Stimulated activated CD4-positive, alpha-beta T cell treated with anti-CD3 and anti-CD28 coated beads, TNF-alpha, amount 100 ng/mL, for 48 hours (primary cell): ENCODE measurements around the gene CPNE4.
"Not testable (repeated sequence)": the region's sequence is repeated elsewhere in the genome, so short reads cannot be mapped to it uniquely, and the experiment has no call there.

Source experiments
- DNase-seq, 3 donors: peaks; one replicate each; pipeline ENCODE4 v3.0.0-alpha.2; 2020; ENCODE audit warnings: low read depth in 3 of 3

Gene CPNE4

DNA sequence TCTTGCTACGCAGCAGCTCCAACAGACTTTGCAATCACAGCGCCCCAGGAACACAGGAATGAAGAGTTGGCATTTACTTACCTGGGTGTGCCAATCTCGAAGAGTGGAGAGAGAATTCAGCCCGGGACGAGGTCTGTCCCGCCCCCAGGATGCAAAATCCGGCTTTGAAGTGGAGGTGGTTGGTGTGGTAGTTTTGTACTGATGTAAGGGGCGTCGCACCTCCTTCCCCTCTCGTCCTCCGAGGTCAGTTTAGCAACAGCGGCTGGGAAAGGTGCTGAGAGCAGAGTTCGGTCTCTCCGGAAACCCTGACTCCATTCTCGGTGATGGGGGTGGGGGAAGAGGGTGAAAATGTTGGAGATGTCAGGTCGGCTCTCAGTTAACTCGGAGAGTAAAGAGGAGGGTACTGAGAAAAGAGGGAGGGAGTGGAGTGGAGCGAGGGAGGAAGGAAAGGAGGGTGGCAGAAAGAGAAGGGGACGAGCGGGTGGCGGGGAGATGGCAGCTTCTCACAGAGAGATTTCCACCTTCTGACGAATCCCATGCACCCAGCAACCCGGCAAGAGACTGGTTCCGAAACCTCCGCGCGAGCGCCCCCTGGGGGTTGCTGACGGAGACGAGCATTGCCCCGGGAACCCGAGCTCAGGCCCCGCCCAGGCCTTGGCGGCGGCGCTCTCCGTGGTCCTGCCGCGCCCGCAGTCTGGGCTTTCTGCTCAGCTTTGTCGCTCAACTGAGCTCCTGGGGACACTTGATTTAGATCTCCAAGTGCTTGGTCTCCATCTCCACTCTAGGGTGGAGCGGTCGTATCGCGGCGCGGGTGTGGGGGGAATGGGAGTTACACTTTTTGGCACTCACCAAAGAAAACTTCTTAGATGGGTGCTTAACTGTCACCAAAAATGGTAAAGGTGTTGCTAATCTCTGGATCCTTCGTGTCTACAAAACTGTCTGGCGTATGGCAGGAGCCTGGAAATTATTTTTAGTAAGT lies at the start of gene CPNE4:
TSS of gene CPNE4 (minus strand) at position 529 of the 979 bp plus-strand sequence.
- peak; percentile 69 to 75 (median 70) for DNase-seq

DNA sequence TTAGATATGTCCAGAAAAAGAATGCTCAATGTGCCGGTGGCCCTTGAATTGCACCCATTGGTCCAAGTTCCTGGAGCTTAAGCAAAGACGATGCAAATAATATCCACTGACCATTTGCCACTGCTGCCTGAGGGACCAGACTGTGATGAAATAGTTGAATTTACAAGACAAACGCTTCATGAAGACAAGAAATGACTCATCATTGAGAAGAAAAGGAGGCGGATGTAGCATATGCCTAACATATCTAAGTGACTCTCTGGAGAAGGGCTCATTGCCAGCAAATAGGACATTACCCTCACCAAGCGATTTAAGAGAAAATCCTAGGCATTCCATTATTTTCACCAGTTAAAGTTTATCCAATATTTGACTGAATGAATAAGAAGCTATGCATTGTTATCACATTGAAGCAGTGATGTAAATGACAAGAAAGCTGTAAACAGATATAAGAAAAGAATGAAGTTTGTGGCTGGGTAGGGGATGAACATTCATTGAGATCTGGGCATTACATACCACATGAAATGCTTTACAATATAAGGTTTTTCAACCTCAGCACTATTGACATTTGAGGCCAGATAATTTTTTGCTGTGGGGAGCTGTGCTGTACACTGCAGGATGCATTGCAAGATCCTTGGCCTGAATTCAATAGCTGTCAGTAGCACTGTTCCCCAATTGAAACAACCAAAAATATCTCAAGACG lies 48.9 kb upstream of the CPNE4 start:
- DNase-seq = no peak

DNA sequence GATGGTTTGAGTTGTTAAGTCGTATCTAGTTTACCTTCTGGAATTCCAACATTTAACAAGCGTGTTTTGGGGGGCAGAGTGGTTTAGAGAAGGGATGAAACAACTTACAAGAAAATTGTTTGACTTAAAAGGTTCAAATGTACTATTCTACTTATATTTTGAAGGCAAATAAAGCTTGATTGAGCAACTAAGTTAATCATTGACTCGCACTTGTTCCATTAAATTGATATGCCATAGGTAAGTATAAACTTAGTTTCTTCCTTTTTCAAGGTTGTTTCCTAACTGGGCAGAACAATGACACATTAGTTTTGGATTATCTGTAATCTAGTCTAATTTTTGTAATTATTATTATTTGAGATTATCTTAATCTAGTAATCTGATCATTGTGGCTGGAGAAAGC lies 48.3 kb upstream of the CPNE4 start:
- DNase-seq = no peak

DNA sequence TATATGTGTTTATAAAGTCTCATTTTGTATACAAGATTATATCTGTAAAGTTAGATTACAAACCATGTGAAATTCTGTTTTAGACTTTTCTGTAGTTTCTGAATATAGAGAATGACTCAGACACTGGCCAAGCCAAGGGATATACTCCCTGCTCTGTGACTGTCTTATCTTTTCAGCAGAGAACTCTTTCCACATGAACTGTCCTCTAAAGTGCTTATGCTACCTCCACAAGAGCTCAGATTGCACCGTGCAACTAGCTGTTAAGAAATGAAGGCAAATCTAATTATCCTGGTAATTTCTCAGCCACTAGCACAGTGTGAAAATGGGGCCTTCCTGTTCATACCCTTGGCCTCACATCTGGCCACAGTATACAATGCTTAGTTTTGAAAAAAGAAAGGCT lies 44.3 kb upstream of the CPNE4 start:
- DNase-seq = no peak

DNA sequence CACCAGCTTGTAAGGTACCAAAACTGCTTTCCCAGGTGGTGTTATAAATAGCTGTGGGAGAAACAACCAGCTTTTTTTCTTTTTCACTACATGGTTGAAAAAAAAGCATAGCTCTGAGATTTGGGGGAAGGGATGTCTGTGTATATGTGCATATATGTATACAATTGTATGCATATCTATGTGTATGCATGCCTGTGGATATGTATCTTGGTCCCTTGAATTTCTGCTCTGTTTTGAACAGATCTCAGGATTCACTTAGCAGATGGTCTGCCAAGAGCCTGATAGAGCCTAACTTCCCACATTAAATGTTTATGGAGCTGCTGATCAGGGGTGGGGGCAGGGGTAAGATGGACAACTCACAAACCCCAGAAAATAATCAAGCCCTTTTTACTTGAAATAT lies 39.0 kb upstream of the CPNE4 start:
- no peak for DNase-seq

DNA sequence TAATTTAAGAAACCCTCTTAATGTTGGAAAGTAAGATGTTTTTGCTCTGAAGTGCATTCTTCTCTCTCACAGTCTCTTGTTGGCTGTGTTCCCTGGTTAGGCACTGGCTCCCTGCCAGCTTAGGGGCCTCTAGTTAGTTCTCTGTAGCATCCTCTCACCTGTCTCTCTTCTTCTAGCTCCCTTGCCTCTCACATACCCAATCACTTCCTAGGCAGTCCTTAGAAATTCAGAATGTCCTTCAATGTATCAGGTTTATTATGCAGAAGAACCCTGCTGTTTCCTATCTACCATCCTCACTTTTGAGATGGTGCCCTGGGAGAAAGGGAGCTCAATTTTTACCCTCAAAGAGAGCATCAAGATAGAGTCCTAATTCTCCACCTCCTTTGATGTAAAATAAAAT lies 36.2 kb upstream of the CPNE4 start:
- DNase-seq = no peak

DNA sequence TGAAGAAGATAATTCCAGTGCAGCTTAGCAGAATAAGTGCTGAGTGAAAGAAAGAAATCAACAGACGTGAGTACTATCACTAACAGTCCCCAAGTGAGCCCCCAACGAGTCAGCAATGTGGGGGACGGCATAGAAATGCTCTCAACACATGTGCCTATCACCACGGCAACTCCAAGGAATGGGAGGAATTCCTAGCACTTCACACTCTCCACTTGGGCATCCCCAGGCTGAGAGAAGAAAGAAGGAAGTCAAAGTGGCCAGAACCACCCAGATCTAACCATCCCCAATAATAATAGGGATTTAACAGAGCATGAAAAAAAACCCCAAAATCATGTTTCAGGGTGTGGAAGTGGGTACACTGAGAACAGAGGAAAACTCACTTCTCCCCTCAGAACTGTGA lies 29.3 kb upstream of the CPNE4 start:
- DNase-seq = no peak

DNA sequence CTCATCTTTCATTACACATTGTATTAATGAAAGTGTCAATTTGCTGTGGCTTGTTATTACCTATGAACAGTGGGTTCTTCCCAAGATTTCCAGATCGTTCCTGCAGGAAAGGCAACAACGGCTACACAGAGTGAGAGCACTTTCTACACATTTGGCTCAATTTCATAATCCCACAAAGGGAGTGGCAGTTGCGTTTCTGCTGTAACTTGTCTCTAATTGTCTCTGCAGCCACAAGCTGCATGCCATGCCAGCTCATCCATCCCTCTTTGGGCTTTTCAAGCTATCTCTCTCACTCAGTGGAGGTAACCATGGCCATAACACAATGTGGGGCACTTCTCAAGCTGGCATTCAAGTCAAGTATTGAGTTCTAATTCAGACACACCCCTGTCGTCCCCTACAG lies 27.7 kb upstream of the CPNE4 start:
- no peak for DNase-seq

DNA sequence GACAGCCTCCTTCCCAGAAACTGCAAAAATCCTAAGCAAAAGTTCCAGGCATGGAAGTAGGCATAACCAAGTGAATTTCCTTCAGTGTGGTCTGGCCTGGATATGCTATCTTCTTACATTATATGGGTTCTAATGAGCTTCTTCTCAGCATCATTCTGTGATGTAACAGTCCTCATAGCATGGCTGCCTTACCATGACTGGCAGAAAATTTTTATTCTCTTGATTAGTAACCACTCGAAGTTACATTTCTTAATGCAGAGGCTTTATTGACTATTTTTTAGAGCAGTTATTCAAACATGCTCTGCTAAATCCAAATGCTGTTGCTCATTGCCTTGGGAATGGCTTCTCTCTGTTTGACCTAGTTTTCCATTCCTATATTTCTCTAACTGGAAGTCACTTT lies 21.1 kb upstream of the CPNE4 start:
- no peak for DNase-seq

DNA sequence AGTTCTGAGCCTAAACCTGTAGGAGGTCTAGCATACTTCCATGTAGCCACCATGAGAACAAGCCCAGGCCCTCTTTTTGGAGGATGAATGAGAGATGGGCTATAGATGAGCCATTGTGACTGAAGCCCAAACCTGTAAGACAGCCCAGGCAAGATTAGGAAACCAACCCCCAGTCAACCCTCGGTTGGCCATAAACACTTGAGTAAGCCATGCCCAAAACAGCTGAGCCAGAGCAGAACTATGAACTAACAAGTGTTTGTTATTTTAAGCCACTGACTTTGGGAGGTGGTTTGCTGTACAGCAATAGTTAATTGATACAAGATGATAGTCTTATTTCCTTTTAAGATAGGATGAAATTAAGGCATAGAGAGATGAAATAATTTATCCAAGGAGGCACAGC lies 12.4 kb upstream of the CPNE4 start:
- DNase-seq = no peak

DNA sequence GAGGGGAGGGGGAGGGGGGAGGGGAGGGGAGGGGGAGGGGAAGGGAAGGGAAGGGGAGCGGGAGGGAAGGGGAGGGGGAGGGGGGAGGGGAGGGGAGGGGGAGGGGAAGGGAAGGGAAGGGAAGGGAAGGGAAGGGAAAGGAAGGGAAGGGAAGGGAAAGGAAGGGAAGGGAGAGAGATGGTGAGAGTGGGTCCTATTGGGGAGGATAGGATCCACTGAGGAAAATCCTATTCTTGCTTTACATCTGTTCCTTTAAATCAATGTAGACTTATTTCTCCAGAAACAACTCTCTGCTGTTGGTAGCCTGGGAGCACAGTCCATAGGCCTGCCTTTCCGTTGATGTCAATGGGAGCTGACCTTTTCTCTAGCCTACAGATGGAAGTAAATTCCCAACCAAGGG lies 10.1 kb upstream of the CPNE4 start:
- DNase-seq = not testable (repeated sequence)

DNA sequence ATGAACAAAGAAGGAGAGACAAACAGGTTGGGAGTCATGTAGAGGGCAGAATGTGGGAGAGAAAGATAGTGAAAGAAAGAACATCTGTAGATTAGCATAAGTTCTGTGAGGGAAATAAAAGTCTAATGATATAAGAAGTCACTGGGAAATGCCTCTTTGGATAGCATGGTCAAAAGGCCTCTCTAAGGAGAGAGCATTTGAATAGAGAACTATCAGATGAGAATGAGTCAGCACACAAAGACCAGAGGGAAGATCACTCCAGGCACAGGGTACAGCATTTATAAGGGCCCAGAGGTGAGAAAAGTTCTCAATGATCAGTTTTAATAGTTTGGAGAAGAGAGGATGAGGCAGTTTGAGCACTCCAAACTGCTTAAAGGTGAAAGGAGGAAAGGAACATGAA lies 7.9 kb upstream of the CPNE4 start:
- no peak for DNase-seq

DNA sequence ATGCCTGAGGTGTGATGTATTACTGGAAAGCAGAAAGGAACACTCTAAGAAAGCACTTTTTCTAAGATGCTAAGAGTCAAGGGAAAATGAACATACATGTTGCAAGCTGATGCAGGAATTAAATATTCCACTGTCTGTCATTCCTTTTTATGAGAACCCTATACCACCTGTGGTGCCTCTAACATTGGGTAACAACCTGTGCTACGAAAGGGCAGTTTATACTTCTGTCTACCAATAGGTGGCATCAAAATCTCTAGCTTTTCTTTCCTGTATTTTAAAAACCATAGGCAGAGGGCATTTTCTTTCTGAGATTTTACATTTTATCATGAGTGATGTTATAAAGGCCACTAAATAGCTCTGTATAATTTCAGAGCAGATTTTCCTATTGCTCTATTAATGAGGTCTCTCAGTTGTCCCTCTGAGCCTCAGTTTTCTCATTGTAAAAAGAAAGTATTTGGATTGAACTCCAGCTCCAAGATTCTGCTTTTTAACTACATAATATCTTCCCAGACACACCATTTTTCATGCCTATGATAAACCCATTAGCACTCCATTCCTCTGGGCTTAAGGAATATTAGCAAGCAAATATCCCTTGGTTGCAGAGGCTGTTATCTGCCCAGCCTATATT lies 3.5 kb upstream of the CPNE4 start:
- no peak for DNase-seq

DNA sequence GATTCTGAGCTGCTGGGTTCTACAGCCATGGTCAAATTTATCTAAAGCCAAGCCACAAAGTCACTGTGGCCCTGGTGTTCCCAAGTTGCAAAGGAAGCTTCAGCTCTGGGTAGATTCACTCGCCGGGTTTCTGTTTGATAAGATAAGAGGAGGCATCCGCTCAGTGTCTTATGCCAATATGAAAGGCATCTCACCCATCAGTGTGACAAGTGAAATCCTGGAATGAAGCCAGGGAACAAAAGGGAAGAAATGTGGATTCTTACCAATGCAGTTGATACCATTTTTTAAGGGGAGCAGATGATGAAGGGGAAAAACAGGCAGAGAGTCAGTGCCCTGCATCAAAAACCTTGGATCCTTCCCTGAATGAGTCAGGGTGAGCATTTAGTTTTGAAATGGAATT lies 2.8 kb upstream of the CPNE4 start:
- no peak for DNase-seq

DNA sequence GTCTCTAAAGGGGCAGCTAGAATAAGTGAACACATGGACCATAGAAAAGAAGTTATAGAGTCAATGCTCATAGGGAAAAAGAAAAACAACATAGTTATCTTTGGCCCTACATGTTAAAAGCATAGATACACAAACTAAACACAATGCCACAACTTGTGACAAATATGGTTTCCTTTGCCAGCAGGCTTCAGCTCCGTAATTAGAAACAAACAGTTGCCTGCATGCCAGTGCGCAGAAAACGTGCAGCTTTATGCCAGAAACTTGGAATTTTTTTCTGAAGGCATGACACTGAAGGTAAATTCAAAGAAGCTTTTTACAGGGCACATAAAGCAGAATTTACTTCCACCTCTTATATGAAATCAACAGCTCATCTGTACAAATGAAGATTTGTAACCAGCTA lies 2.2 kb upstream of the CPNE4 start:
- DNase-seq = no peak

DNA sequence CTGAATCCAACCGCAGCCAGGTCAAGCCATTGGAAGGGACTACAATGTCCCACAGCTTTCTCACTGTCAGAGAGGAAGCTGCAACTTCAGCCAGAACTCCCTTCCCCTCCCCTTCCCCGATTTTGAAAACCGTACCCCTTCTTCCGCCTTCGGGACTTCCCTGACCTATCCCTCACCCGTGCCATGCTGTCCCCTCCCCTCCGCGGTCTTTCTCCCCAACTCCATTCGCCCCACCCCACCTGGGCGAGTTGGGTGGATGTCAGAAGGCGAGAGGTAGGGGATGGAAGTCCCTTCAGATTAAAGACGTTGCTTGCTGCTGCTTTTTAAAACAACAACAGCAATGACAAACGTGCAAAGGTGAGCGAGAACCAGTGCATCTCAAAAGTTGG lies 723 bp downstream of the CPNE4 start:
- no peak for DNase-seq

DNA sequence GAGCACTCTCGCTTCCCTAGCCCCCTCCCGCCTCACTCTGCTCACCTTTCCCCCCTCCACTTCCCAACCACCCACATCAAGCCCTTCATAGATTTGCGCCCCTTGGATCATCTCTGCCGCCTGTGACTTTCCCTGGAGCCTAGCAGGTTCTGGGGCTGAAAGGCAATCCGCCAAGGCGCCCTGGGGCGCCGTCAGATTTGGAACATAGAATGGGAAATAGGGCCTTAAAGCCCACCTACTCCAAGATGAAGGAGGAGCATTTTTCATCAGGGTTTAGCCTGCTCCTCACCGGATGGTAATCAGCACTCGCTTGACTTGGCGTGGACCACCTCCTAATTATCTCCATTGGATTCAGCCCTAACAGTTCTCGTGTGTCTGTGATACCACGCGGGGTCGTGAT lies 1.3 kb downstream of the CPNE4 start:
- DNase-seq = no peak

DNA sequence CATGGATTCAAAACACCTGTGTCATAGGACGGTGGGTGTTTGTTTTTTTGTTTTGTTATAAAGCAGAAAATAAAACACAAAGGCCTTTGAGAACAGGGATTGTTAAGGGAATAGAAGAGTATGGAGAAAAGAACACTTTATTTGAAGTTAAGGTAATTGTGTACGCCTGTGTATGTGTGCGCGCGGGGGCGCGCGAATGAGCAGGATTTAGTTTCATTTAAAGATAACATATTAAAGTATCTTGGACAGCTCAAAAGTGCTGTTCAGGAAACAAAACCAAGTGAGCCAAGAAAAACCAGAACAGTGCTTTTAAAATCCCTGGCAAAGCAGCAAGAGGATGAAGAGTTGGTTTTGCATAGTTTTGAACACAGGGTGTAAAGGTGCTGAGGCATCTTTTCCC lies 1.9 kb downstream of the CPNE4 start:
- DNase-seq = no peak

DNA sequence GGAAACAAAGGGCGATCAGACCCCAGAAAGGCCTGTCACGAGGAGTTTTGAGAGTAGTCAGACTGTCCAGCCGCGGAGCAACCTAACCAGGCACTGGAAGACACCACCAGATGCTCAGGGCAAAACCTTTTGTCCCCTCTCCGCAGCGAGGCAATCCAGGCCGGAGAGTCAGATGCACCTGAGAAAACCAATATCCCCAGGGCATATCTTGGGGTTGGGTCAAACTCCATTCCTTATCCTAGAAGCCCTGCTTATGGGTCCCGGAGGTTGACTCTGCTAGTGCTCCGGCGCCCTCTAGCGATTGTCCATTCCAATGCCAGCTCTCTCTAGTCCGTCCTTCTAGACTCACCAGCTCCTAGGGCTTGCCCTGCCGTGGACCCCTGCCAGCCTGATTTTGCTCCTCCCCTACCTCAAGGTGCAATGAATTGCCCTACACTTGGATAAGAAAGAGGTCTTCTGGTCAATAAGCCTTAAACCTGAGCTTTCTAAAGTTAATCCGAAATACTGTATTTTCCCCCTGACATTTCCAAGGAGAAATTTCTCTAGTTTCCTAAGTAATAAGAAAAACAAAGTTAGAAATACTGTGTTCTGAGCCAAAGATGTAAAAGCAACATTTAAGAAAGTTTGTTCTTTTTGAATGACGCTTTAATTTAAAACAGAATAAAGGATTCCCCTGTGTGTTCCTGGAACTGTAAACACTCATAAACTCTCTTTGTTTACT lies 5.5 kb downstream of the CPNE4 start:
- DNase-seq = peak; percentile 47 to 71 (median 51)

DNA sequence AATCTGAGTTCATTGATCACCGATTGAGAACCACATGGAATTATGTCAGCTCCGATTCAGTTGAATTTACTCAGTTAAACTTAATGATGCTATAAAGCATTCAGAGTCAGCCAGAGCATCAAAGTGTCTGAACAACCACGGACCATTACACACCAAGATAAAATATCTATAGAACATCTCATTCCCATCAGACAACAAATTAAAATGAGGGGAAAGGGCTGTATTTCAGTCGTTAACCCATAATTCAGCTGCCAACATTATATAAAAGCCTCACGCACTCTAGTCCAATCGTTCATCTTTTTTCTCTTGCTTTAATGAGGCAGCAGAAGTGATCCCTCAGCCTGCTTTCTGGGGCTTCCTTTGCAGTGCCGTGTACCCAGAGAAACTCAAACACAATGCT lies 11.9 kb downstream of the CPNE4 start:
- no peak for DNase-seq

DNA sequence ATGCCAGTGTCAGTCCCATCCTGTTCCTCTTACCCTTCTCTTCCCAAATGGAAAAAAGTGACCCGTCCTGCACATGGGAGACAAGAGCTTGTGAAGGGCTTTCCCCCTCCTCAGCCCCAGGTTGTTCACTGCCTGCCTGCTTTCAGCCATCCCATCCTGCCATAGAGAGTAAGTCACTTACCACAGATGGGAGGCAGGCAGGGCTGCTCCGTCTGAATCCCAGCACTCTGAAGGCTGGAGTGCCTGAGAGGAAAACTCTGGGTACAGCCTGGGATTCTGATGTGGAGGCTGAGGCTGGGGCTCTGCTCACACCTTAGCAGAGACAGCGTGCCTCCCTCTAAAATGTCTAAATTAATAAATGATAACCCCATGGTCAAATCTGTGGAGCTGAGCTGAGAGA lies 14.8 kb downstream of the CPNE4 start:
- no peak for DNase-seq

DNA sequence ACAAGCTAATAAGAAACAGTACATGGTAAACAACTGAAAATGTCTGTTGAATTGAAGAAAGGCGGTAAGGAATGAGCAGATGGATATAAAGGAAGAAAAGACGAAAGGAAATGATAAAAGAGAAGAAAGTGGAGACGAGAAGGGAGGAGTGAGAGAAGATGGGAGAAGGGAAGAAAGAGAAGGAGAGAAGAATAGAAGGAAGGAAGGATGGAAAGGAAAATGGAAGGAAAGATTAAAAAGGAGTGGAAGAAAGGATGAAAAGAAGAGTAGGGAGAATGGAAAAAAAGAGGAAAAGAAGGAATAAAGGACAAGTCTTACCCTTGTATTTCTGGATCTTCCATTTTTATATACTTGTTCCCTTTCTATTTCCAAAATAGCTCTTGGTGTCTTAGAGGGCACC lies 17.7 kb downstream of the CPNE4 start:
- DNase-seq = no peak
